Hematopoietic multipotent progenitor cell treated with erythropoietin and hydrocortisone succinate and interleukin-3 and kit ligand, for 8 days (in vitro differentiated cells): Measurements from ENCODE around the gene B3GNT9.

ENCODE experiments used
- DNase-seq: peaks from one replicate; pipeline ENCODE4 v3.0.0-alpha.2; 2015

Gene B3GNT9

DNA sequence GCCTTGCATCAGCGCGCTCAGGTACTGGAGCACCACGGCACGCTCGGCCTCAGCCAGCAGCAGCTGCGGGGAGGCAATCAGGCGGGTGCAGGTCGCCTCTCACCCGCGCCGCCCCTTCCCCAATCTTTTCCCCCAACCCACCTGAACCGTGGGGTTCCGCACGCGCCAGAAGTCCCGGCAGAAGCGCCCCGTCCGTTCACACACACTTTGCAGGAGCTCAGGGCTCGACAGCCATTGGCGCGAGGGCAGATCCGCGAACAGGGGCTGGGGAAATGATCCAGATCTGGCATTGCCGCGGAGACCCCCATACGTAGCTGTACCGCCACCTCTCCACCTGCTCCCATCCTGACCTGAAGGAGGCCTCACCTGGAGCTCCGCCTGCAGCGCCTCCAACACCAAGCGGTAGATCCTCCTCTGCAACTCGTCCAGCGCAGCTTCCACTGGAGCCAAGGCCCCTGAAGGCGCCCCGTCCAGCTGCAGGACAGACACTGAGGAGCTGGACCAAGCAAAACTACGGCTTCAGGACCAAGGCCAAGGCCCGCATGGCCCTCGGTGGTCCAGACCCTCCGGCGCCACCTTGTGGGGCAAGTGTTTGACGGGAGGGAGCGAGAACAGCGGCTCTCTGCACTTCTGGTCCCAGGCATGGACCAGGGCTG lies 34.3 kb upstream of the B3GNT9 start:
- DNase-seq: peak; percentile 85

DNA sequence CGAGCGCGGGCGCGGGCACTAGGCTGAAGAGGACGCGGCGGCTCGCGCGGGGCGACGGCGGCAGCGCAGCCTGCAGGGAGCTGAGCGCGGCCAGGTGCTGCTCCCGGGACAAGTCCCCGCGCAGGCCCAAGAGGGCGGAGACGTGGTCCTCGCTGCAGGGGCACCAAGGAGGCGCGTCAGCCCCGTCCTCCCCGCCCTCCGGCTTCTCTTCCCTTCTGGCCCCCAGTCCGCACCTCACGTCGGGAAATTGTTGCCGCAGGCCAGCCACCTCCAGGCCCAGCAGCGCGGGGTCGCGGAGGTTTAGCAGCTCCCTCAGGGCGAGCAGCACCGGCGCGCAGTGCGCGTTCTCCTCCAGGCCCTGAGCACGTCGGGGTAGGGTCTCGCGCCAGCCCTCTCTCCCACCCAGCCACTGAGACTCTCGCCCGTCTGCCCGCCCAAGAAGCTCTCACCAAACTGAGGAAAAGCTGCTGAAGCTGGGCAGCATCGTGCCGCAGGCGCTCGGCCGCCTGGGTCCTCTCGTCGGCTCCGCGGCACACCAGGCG lies 33.7 kb upstream of the B3GNT9 start:
- DNase-seq: no peak

DNA sequence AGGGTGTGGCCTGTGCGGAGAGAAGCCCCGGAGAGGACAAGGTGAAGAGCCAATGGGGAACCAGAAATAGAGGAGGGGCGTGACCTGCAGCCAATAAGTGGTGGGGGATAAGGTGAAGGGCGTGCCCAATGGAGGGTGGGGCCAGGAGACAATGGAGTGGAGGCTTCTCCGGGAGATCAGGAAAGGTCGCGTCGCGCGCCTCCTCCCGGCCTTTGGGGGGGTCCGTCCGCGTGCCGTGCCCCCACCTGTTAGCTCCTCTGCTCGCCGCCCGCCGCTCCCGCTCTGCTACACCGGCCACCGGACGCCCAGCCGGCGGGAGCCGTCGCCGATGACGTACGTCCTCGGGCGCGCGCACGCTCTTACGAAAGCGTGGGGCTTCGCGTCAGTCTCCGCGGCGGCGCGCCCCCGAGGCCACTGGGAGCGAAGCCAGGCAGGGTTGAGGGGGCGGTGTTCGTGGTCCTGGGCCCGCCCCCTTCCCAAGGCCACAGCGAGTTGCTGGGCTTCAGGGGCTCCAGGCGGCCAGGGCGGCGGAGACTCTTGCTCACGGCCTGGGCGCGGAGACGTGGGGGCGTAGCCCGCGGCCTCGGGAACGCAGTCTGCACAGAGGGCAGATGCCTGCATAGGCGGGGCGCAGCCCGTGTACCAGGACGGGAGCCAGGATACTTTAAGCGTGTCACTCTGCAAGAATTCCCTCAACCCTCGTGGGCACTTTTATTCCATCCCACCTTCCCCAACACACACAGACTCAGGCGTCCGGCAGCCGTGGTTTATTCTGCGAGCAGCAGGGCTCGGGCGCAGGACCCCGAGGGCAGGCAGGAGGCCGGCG lies 33.0 kb upstream of the B3GNT9 start, which contains the start of gene MATCAP1:
Gene MATCAP1 (minus strand): TSS at position 337 of the 826 bp plus-strand sequence. CDS start 3,353 bp downstream, outside the sequence.
- peak; percentile 99 for DNase-seq

DNA sequence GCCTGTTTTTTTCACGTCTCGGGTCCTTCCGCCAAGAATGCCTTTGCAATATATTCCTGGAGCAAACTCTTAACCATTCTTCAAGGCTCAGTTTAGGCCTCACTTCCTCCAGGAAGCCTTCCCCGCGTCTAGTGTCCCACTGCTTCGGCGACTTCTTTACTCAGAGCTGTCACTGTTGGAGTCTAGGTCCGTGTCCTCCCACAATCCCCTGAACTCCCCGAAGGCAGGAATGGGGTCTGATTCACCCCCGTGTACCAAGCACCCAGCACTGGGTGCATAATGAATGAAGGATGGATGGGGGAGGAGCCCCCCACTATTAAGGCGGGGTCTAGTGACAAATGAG lies 32.5 kb upstream of the B3GNT9 start:
- DNase-seq: no peak

DNA sequence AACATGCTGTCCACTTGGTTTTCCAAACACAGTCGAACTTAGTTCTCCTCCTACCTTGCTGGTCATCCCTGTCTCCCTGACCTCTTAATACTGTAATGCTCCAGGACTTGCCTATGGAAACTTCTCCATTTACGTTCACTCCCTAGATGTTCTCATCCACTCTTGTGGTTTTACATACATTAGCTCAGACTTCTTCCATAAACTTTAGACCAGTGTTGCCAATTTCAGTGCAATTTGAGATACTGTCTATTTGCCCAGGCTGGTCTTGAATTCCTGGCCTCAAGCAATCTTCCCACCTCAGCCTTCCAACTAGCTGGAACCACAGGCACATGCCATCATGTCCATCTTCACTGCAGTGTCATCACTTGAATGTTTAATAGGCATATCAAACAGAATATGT lies 31.5 kb upstream of the B3GNT9 start:
- DNase-seq: no peak

DNA sequence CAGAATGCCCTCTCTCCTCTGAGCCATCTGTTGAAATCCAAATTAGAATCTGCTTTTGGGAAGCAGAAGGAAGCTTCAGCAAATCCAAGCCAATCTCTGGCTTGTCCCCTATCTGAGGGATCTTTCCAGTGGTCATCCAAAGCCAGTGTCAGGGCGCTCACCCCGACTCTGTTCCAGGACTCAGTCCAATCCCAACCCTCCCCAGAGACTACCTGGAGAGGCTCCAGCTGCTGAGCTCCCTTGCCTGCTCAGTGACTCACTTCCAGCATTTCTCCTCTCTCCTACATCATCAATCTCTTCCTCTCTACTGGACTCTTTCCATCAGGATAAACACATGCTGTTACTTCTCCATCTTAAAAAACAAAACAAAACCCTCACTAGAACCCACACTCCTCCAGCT lies 30.5 kb upstream of the B3GNT9 start:
- no peak for DNase-seq

DNA sequence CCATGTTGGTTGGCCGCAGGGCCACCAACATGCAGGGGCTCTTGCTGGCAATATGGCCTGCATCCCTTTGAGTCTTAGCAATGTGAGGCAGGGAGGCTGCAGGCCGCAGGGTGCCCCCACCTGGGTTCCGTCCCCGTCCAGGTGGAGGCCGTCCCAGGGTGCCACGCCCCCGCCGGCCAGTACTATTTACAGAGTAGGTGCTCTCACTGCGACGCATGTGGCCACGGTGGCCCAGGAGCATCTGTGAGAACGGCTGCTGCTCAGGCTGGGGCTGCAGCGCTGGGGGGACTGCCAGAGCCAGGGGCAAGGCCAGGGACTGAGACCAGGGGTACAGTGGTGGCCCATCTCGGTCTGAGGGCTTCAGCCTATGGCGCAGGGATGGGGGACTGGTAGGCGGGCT lies 29.4 kb upstream of the B3GNT9 start:
- no peak for DNase-seq

DNA sequence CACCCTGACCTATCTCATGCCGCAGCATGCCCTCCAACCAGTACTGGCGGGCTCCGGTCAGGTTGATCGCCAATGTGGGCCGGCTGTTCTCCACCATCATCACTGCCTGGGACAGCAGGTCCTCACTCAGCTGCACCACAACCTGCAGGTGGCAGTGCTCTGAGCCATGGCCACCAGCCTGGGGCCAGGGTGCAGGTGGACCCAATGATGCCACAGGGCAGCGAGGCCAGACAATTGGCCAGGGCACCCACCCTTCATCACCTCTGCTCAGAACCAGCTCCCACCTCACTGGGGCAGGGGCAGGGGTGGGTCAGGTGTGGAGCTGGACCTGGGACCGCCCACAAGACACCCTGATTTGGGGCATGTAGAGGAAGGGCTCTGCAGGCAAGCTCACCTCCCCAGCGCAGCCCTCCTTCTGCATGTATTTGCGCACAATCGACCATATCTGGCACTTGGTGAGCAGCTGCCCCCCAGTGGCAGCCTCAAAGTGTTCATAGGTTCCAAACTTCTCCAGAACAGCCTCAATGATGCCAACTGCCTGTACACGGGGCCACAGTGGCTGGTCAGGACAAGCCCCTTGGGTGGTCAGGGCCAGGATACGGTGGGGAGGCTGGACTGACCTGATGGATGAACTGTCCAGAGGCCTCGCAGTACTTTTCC lies 28.8 kb upstream of the B3GNT9 start:
- DNase-seq: peak; percentile 52

DNA sequence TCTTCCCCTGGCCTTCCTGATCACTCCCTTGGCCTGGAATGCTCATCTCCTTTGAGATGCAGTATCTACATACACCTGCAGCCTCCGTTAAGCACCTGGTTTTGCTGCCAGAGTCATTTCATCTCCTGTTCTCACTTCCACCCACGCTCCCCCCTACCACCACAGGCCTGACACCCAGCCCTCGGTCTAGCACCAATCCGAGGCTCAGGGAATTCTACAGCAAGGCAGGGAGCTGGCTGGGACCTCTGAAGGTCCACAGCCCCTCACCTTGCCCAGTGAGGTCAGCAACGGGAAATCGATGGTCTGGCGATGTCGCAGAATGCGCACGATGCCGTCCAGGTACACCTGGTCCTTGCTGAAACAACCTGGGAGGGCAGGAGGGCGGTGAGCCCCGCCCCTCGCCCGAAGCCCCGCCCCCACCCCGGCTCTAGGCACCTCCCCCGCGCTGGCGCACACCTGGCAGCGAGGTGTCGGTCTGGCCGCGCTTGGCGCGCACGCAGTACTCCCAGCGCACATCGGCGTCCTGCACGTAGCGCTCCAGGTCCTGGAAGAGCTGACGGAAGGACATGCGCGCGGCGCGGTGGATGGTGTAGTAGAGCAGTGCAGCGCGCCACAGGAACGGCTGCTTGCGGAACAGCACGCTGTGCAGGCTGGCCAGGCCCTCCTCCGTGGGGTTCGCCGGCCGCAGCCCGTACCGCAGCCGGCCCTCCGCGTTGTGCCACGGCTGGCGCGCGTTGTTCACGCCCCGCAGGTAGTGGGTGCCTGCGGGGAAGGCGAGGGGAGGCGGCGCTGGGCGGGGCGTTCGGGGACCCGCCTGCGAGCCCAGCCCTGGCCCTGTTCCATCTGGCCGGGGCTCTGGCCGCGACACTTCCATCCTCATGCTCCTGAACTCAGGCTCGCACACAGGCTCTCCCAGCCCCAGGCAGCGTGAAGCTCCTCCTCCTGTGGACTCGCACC lies 27.2 kb upstream of the B3GNT9 start:
- DNase-seq: peak; percentile 37

DNA sequence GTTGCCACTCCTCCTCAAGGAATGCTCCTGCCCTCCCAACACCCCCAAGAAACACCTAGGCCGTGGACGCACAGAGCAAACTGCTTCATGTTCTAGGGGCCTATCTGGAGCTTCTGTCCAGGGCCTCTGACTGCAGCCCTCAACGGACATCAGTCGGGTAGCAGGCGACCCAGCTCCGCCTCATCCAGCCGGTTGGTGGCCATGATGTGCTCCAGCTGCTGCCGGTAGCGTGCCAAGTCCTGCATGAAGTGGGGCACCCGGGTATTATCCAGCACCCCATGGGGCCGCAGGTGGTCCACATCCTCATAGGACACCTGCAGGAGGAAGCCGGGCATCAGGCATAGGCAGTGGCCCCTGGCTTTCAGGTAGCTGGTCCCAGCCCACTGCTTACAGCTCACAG lies 25.9 kb upstream of the B3GNT9 start:
- no peak for DNase-seq

DNA sequence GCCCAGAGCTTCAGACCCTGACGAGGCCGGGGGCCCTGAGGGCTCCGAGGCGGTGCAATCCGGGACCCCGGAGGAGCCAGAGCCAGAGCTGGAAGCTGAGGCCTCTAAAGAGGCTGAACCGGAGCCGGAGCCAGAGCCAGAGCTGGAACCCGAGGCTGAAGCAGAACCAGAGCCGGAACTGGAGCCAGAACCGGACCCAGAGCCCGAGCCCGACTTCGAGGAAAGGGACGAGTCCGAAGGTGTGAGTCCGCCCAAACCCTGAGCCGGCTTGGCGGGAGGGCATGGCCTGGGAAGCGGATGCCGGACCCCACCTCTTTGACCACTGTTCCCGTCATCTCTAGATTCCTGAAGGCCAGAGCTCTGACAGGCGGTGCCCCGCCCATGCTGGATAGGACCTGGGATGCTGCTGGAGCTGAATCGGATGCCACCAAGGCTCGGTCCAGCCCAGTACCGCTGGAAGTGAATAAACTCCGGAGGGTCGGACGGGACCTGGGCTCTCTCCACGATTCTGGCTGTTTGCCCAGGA lies 24.0 kb upstream of the B3GNT9 start:
- DNase-seq: no peak

DNA sequence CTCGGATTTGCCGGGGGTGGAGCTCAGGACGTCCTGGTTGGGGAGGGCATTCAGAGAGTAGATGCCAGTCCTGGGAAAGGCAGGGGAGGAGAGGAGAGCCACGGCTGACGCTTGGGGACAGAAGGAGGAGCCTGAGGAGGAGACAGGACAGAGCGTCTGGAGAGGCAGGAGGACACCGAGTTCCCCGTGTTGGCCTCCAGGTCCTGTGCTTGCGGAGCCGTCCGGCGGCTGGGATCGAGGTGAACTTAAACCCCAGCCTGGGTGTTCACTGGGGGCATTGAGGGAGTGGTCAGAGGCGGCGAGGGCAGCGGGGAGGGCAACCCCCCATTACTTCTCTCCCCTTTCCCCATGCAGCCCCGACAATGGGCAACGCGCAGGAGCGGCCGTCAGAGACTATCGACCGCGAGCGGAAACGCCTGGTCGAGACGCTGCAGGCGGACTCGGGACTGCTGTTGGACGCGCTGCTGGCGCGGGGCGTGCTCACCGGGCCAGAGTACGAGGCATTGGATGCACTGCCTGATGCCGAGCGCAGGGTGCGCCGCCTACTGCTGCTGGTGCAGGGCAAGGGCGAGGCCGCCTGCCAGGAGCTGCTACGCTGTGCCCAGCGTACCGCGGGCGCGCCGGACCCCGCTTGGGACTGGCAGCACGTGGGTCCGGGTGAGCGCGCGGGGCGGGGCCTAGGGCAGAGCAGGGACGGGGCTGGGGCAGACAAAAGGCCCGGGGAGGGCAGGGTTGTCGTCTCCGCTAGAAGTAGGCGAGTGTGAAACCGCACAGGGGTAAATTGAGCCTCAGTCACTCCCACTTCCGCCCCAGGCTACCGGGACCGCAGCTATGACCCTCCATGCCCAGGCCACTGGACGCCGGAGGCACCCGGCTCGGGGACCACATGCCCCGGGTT lies 23.3 kb upstream of the B3GNT9 start:
- peak; percentile 85 for DNase-seq

DNA sequence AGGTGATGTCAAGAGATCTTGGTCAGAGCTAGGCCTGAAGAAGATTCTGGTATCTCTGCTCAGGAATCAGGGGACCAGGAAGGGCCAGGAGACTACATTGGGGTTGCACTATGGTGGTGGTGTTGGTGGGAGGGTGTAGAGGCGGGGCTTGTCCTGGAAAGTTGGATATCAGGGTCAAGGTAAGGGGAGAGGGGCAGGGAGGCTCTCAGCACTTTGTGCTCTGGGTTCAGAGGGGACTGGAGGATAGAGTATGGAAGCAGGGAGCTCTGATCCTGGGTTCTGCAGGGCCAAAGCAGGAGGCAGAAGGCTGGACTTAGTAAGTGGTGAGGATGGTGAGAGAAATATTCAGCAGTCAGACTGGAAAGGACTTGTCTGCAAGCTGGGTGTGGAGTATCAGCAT lies 22.5 kb upstream of the B3GNT9 start:
- DNase-seq: no peak

DNA sequence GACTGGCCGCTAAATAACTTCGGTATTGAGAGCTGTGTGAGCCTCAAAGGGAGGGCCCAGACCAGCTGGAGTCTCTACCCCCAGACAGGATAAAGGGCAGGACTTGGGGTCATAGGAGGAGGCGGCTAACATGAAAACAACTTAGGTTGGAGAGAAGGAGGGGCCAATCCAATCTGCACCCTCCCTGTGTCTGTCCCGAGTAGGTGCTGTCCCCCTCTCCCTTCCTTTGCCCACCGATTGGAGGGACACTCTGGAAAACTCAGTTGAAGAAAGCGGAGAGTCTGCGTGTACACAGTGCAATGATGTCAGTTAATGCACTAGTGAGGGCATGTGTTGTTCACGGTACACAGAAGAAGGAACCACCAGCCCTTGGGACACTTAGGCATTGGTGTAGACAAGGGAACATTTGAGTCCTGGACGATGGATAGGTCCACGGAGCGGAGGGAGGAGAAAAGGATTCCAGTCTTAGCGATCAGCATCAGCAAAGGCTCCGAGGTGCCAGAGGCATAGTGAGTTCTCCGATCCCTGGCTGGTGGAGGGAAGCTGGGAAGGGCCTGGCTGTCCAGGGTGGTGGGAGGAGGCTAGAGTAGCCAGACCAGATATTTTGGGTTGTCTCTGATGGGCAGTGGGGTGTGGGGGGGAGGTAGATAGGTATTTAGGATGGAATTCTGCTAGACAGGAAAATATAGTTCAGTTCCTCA lies 20.3 kb upstream of the B3GNT9 start:
- DNase-seq: no peak

DNA sequence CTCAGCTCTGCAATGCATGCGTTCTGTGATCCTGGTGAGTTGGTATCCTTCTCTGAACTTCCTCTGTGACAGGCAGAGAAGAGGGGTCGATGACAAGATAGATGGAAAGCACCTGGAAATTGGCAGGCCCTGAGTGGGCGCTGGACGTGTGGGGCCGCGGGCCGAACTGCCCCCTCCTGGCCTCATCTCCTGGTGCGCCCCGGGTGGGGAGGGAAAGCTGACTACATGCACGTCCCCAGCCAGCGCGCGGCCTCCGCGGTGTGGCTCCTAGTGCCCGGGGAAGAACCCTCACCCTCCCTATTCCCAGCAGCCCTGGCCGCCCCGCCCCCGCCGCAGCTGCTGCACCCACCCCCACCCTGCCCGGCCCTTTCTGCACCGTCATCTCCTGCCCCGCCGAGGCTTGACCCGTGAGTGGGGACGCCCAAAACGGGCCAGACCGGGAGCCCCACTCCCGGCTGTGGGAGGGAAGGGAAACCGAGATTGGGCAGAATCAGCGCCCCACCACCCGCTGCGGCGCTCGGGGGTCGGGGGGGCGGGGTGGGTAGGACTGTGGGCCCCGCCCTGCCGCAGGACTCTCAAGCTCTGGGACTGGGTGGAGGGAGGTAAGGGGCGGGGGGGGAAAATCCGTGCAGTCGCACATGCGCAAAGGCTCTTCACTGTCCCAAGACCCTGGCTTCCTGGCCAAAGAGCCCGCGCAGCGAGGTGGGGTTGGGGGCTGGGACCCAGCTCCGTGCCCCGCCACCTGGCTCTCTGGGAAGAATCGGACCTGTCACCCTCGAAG lies 19.6 kb upstream of the B3GNT9 start, which contains the start of gene NOL3:
Gene NOL3 (plus strand): TSS at position 371 of the 781 bp plus-strand sequence.
- peak; percentile 47 for DNase-seq

DNA sequence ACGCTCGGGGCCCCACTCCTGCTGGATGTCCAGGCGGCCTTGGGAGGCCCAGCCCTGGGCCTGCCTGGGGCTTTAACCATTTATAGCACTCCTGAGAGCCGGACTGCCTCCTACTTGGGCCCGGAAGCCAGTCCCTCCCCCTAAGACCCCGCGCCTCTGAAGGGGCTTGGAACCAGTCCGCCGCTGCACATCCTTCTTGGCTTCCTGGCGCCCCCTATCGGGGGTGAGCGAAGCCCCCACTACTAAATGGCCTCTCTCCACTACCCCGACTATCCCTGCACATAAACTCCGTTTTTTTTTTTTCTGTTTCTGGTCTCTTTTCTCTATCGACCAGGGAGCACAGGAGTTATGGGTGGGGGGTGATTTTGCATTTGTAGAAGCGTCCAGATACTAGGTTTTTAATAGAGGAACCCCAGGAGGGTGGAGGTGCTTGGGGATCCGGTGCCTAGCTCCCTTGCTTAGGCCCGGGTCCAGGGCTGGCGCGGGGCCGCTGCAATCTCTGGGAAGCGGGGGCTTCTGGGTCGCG lies 18.9 kb upstream of the B3GNT9 start:
- peak; percentile 42 for DNase-seq

DNA sequence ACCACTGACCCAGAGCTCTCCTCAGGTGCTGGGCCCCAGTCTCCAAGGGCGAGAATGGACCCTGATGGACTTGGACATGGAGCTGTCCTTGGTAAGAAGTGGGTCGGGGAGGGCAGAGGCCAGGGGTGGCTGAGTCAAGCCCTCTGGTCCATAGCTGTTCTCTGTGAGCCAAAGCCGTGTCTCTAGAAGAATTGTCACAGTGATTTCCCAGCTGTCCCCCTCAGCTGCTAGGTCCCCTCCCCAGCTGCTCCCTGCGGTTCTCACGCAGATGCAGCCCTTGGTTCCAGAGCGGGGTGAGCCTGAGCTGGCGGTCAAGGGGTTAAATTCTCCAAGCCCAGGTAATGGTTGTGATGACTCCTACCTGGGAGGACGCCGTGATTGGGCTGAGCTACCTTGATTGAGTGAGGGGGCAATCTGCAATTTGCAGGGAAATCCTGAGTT lies 18.2 kb upstream of the B3GNT9 start:
- DNase-seq: no peak

DNA sequence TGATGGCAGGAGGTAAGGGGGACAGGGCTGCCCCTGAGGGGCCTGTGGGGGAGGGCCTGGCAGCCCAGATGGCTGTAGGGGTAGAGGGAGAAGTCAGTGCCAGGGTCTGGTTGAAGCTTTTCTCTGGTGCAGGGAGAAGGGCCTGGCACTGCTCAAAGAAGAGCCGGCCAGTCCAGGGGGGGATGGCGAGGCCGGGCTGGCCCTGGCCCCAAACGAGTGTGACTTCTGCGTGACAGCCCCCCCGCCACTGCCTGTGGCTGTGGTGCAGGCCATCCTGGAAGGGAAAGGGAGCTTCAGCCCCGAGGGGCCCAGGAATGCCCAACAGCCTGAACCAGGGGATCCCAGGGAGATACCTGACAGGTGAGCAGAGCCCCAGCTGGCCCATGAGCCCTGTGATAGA lies 16.8 kb upstream of the B3GNT9 start:
- DNase-seq: no peak

DNA sequence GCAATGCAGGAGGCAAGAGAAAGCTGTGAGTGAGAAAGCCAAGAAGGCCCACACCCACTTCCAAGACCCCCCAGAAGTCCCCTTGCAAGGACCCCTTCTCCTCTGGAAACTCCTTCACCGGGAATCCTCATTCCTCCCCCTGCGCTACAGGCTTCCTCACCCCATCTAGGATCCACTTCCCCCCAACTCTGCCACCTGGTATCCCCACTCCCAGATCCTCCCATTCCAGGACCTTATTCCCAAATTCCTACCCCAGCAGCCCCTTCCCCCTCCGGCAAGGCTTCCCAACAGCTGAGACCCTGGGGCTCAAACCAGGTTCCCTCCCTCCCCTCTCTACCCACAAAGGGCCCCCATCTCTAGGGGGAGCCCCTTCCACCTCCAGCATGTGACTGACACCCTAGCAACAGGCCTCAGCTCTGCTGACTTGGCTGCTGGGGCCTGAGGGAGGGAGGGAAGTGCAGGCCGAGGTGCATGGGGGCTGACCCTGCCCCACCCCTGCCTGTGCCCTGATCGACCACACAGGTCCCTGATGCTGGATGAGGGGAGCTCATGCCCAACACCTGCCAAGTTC lies 15.9 kb upstream of the B3GNT9 start:
- DNase-seq: no peak
